Measurements from ENCODE around the gene PRKAG1.

- TF ChIP-seq CTCF (IDR thresholded peaks at IDR 0.05), result no peak
- no peak for TF ChIP-seq EP300 (IDR thresholded peaks at IDR 0.05)
- no peak for TF ChIP-seq POLR2AphosphoS5 (IDR thresholded peaks at IDR 0.05)
Measured at GRCh38 chr12:49024543-49024942, 6.0 kb upstream of the PRKAG1 start.
